Muscle of back (tissue), 11 donors: Measurements from ENCODE around the gene HPCAL1. TPM values are rescaled to one million over a fixed set of nuclear protein-coding genes. Genes with fewer than 3 reads are reported as not detected.

Source experiments
- DNase-seq, 3 donors: peaks; one replicate each; pipeline versions ENCODE4 v3.0.0 to v3.0.0-alpha.2; 2013
- polyA plus RNA-seq, 10 donors: library from polyadenylated mRNA; unstranded; fragments of 120-200 nt; gene quantifications; one replicate each; pipeline ENCODE4 v1.2.1, GENCODE V29; 2013; ENCODE audit not compliant: insufficient read length in 10 of 10

HPCAL1 gene
- polyA plus RNA-seq, 10 donors, result 19.9 to 39.4 (median 34.4) TPM

GRCh38 chr2:10352361-10352760, 49.7 kb downstream of the HPCAL1 start:
- no peak for DNase-seq

GRCh38 chr2:10352972-10353371, 50.3 kb downstream of the HPCAL1 start:
- DNase-seq, result no peak

DNA sequence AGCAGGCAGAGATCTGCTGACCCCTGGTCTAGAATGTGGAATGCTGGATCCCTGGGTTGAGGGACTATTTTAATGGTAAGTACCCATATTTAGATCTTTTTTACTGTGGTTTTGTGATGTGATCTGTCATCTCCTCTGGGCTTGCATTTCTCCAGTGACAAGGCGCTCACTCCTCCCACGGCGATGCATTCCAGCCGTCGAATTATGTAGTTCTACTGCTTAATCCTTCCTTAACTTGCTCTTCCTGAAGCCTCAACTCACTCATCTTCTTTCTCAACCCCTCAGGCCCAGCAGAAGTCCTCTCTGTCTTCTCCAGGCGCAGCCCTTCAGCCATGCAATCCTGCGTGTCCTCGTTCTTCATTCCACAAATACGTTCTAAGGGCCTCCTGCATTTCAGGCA, 51.2 kb downstream of the HPCAL1 start:
- DNase-seq, result no peak

DNA sequence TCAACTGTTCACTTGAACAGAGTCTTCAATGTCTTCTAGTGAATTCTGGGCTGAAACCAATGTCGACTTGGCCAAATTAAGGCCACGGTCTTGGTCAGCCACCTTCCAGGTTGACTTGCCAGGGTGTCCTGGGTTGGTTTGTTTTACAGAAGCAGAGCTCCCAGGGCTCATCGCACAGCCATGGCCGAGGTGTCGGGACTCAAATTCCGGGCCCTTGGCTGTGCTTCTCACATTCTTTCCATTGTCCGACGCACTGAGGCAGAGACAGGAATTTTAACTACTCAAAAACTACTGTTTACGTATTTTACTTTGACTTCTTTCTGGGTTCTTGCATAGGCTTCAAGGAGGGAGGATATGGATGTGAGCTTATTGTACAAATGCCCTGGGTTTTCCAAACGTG, 51.7 kb downstream of the HPCAL1 start:
- DNase-seq, result no peak

DNA sequence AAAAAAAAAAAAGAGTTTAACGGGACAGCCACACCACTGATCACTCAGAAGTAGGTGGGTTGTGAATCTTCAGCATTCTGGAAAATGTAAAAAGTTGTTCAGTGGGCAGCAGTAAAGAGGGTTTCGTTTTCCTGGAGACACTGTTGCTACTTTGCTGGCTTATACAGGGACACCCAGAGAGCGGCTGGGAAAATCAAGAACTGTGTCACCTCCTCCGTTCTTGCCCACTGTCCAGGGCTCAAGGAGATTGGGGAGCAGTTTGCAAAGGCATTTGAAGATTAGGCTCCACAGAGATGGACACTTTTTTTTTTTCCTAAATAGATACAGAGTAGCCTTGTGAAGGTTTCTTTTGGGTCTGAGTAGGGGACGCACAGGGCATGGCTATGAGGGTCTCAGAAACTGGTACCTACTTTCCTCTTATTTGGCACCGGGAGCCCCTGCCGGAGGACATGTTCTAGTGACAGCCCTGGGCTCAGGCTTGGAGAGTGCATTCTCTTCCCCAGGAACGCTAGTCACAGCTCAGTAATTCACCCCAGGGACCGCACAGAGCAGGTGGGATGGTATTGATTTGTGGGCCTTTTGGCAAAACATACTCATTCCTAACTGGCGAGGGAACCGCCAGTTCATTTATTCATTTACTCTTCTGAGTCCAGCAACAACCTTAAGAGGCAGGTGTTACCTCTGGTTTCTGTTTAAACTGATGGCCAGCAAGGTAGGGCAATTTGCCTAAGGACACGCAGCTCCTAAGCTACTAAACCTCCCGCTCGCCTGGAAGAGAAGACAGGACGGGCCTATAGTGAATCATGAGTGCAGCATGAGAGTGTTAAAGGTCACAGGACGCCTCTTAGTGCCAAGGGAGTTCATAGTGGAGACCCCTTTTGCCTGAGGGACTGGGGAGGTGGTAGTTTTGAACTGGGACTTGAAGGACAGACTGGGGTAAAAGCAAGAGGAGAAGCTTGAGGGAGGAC, 53.1 kb downstream of the HPCAL1 start:
- no peak for DNase-seq

GRCh38 chr2:10356439-10356811, 53.7 kb downstream of the HPCAL1 start:
- DNase-seq, result no peak

- DNase-seq, result no peak
Measured at GRCh38 chr2:10357193-10358169, 54.8 kb downstream of the HPCAL1 start.

DNA sequence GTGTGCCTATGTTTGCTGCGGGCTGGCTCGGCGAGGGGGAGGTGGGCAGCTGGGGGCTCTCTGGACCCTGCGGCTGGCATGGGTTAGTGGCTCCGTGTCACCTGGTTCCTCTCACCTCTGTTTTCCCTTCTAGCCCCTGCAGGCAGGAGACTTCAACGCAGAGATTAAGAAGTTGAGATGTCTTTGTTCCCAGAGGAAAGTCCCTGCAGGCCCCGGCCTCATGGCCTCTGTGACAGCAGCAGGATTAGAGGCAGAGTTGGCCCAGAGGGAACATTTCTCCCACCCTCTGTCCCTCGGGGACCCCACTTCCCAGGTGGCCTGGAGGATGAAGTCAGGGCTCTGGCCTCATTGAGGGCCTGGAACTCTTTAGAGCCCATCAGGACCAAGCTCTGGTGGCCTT, 56.5 kb downstream of the HPCAL1 start:
- DNase-seq, result no peak

DNA sequence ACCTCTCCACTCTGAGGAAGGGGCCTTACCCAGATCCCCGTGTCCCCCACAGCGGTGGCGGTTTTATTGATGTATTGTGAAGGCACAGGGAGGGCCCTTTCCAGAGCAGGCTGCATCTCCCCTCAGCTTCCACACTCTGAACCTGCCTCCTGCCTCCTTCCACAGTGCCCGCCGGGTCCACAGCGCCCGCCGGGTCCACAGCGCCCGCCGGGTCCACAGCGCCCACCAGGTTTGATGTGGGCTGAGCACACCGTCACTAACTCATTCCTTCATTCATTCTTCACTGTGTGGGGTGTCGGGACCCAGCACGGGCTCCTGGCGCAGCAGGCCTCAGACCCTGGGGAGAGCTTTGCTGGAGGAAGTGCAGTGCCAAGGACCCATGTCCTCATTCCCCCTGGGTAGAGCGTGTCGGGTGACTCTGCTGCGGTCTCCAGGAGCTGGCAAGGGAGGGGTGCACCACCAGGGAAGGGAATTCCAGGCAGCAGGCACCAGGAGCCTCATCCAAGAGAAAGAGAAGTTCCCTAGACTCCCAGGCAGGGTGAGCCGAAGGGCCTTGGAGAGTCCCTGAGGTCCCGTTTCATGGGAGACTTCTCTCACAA, 57.1 kb downstream of the HPCAL1 start:
- no peak for DNase-seq

DNA sequence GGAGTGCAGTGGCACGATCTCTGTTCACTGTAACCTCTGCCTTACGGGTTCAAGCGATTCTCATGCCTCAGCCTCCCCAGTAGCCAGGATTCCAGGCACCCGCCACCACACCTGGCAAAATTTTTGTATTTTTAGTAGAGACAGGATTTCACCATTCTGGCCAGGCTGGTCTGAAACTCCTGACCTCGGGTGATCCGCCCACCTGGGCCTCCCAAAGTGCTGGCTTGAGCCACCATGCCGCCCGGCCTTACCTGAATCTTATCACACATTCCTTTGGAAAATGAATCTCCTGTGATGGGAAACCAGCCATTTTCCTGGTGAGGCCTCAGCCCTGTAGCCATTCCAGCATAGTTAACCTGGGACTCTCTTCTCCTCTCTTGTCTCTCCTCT, 57.8 kb downstream of the HPCAL1 start:
- no peak for DNase-seq

- DNase-seq, result no peak
Measured at GRCh38 chr2:10360850-10361588, 58.3 kb downstream of the HPCAL1 start.

GRCh38 chr2:10362096-10362897, 59.6 kb downstream of the HPCAL1 start:
- no peak for DNase-seq

DNA sequence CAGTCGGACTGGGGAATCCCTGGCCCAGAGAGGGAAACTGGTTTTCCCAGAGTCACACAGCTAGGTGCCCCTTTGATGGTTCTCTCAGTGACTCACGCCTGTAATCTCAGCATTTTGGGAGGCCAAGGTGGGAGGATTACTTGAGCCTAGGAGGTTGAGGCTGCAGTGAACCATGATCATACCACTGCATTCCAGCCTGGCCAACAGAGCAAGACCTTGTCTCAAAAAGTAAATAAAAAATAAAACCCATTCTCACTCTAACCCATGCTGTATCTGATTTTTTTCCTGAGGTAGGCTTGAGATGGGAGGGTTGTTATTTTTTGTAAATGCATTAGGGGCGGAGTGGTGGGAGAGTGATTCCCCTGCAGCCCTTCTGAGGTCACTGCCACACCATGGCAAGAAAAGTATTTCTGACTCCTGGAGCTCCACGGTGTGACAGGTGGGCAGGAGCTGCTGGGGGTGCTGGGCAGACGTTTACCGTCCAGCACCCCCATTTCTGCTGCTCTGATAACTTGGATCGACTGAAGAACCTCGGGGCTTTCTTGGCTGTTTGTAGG, 60.3 kb downstream of the HPCAL1 start:
- DNase-seq, result no peak

DNA sequence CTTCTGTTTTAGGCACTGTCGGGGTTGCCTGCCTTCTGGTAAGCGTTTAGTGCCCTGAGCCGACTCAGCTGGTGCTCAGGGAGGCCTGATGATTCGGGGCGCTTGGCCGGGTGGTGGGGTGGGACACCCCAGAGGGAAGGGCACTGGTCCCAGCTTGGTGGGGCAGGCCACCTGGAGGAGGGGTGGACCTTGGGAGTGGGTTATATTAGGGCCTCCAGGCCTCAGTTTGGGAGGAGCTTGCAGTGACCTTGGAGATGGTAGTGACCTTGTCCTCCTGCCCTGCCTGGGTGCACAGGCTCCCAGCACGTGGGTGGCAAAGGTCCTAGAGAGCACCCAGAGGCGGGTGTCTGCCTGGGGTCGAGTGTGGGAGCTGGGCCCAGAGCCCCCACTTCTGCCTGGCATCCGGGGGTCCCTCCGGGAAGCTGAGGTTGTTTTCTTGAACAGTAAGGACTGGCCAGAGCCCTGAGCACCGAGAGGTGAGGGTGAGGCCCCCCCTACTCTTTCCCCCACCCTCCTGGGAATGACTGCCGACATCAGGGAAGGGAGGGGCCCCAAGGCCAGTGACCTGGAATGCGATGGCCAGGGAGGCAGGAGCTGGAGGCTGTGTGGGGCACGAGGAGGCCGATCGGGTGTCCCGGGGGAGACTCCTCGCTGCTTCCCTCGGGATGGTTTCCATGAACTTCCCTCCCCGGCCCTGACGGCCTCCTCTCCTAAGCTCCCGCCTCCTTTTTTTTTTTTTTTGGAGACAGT, 61.3 kb downstream of the HPCAL1 start:
- no peak for DNase-seq

GRCh38 chr2:10365412-10365811, 62.7 kb downstream of the HPCAL1 start:
- no peak for DNase-seq

GRCh38 chr2:10366601-10367270, 64.0 kb downstream of the HPCAL1 start:
- DNase-seq, result no peak

GRCh38 chr2:10367472-10368439, 65.1 kb downstream of the HPCAL1 start:
- DNase-seq, result no peak
